Adipocyte (in vitro differentiated cells): ENCODE data around the gene SFSWAP.
"Not testable (repeated sequence)": the region's sequence is repeated elsewhere in the genome, so short reads cannot be mapped to it uniquely, and the experiment has no call there.

Experiments used
- DNase-seq: peaks from one replicate; pipeline ENCODE4 v3.0.0-alpha.2; 2015; ENCODE audit warnings: low read depth
- H3K27me3 ChIP-seq: replicated peaks from 2 replicates; pipeline ENCODE4 v1.7.0; 2013; ENCODE audit warnings: mild to moderate bottlenecking, low read length, moderate library complexity; ENCODE audit not compliant: control insufficient read depth, insufficient read depth
- H3K36me3 ChIP-seq: 2 replicates; pipeline ENCODE4 v1.7.0; 2013; ENCODE audit warnings: low read length, mild to moderate bottlenecking, moderate library complexity; ENCODE audit not compliant: control insufficient read depth, insufficient read depth, severe bottlenecking
- H3K4me1 ChIP-seq: 2 replicates; pipeline ENCODE4 v1.7.0; 2013; ENCODE audit warnings: mild to moderate bottlenecking, low read length, moderate library complexity; ENCODE audit not compliant: control insufficient read depth, insufficient read depth
- H3K4me3 ChIP-seq: 2 replicates; pipeline ENCODE4 v1.7.0; 2013; ENCODE audit warnings: mild to moderate bottlenecking, low read length, moderate library complexity
- H3K9ac ChIP-seq: 2 replicates; pipeline ENCODE4 v1.7.0; 2013; ENCODE audit warnings: mild to moderate bottlenecking, low read length, moderate library complexity
- H3K9me3 ChIP-seq: 2 replicates; pipeline ENCODE4 v1.7.0; 2013; ENCODE audit warnings: mild to moderate bottlenecking, low read length, moderate library complexity; ENCODE audit not compliant: control insufficient read depth

SFSWAP gene

DNA sequence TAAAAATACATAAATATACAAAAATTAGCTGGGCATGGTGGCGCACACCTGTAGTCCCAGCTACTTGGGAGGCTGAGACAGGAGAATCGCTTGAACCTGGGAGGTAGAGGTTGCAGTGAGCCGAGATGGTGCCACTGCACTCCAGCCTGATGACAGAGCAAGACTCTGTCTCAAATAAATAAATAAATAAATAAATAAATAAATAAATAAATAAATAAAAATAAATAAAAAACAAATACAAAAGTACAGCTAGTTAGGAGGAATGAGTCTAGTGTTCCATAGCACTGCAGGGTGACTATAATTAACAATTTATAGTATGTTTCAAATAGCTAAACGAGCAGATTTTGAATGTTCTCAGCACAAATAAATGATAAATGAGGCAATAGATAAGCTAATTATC is 4.2 kb upstream of the SFSWAP start:
- DNase-seq, H3K4me1 ChIP-seq, H3K4me3 ChIP-seq, H3K27me3 ChIP-seq, H3K36me3 ChIP-seq, H3K9ac ChIP-seq: not testable (repeated sequence)
- H3K9me3 ChIP-seq, result peaks cover 25% of the 10 kb centered on the region

DNA sequence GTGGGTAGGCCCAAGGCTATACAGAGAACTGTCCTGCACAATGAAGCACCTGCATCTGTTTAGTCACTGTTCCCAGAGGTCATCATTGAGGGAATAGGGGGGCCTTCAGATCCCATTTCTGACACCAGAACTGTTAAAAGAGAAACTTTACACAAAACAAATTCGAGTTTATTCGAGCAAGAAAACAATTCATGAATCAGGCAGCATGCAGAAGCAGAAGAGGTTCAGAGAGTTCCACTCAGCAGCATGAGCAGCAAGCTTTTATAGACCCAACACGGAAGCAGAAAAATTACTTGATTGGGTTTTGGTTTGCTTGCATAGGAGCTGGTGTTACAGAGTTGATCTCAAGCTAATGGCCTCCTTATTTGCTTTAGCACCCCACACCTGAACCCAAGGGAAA is 1.7 kb upstream of the SFSWAP start:
- H3K9ac ChIP-seq, result no peak overlapping the region
- H3K27me3 ChIP-seq, result no peaks in the 10 kb centered on the region
- H3K4me3 ChIP-seq, result no peak overlapping the region
- DNase-seq, result no peak
- peaks cover 13% of the 10 kb centered on the region for H3K9me3 ChIP-seq
- H3K36me3 ChIP-seq, result peaks cover 5% of the 10 kb centered on the region
- H3K4me1 ChIP-seq, result peaks cover 19% of the 10 kb centered on the region

DNA sequence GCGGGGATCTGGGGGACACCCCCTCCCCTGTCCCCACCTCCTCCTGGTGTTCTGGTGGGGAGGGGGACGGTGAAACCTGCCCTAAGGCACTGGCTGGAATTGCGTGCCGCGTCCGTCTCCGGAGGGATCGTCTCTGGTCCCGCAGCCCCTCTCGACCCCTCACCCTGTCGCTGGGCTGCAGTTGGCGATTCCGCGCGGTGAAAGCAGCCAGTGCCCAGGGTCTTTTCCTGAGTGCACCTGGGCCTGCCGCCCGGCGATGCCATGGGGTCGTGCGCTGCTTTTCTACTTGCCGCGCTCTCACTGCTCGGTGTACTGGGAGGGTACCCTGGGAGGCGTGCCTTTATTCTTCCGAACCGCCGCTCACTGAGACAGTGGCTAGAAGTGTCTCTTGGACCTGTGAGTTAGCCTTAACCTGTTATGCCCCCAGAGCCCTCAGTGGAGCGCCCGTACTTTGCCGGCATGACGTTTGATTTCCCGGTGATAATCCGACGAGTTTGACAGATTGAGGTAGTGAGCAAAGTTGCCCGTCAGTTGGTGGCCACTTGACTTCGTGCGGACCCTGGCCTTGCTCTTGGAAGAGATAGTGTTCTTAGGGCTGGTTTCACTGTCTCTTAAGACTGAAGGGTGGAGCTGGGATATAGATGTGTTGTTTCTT is 788 bp downstream of the SFSWAP start:
- H3K27me3 ChIP-seq, result no peaks in the 10 kb centered on the region
- H3K36me3 ChIP-seq, result peaks cover 29% of the 10 kb centered on the region
- H3K4me3 ChIP-seq, result peak overlapping the region; percentile 99
- no peaks in the 10 kb centered on the region for H3K9me3 ChIP-seq
- peak overlapping the region; percentile 91 for H3K9ac ChIP-seq
- peak; percentile 19 for DNase-seq
- H3K4me1 ChIP-seq, result peaks cover 19% of the 10 kb centered on the region

- H3K9ac ChIP-seq, result no peak overlapping the region
- DNase-seq, result no peak
- H3K4me3 ChIP-seq, result no peak overlapping the region
- H3K27me3 ChIP-seq, result no peaks in the 10 kb centered on the region
- H3K4me1 ChIP-seq, result peaks cover 19% of the 10 kb centered on the region
- peaks cover 46% of the 10 kb centered on the region for H3K36me3 ChIP-seq
- H3K9me3 ChIP-seq, result no peaks in the 10 kb centered on the region
Observed at GRCh38 chr12:131713349-131713748, 2.5 kb downstream of the SFSWAP start.

GRCh38 chr12:131714759-131715158 is 3.9 kb downstream of the SFSWAP start:
- peaks cover 24% of the 10 kb centered on the region for H3K4me1 ChIP-seq
- H3K4me3 ChIP-seq, result no peak overlapping the region
- peaks cover 60% of the 10 kb centered on the region for H3K36me3 ChIP-seq
- no peak for DNase-seq
- no peaks in the 10 kb centered on the region for H3K27me3 ChIP-seq
- H3K9me3 ChIP-seq, result no peaks in the 10 kb centered on the region
- no peak overlapping the region for H3K9ac ChIP-seq

GRCh38 chr12:131716282-131716681 is 5.4 kb downstream of the SFSWAP start:
- peaks cover 75% of the 10 kb centered on the region for H3K36me3 ChIP-seq
- no peaks in the 10 kb centered on the region for H3K27me3 ChIP-seq
- H3K9ac ChIP-seq, result no peak overlapping the region
- DNase-seq, result no peak
- H3K4me1 ChIP-seq, result peaks cover 20% of the 10 kb centered on the region
- H3K4me3 ChIP-seq, result no peak overlapping the region
- H3K9me3 ChIP-seq, result no peaks in the 10 kb centered on the region

GRCh38 chr12:131720241-131720640 is 9.4 kb downstream of the SFSWAP start:
- peaks cover 81% of the 10 kb centered on the region for H3K36me3 ChIP-seq
- H3K27me3 ChIP-seq, result no peaks in the 10 kb centered on the region
- H3K4me1 ChIP-seq, result peaks cover 11% of the 10 kb centered on the region
- DNase-seq, result no peak
- H3K4me3 ChIP-seq, result no peak overlapping the region
- H3K9me3 ChIP-seq, result no peaks in the 10 kb centered on the region
- no peak overlapping the region for H3K9ac ChIP-seq

DNA sequence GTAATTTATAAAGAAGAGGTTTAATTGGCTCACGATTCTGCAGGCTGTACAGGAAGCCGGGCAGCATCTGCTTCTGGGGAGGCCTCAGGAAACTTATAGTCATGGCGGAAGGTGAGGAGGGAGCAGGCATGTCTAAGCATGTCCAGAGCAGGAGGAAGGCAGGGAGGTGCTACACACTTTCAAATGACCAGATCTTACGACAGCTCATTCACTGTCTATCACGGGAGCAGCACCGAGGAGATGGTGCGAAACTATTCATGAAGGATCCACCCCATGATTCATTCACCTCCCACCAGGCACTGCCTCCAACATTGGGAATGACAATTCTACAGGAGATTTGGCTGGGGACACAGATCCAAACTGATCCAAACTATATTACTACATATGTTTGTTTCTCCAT is 10.0 kb downstream of the SFSWAP start:
- Histone ChIP-seq H3K4me3 (no peak overlapping the region), H3K9me3 (no peaks in the 10 kb centered on the region), H3K4me1 (peaks cover 11% of the 10 kb centered on the region), H3K36me3 (peaks cover 81% of the 10 kb centered on the region), H3K9ac (no peak overlapping the region), H3K27me3 (no peaks in the 10 kb centered on the region)
- DNase-seq, result no peak

GRCh38 chr12:131721548-131721947 is 10.7 kb downstream of the SFSWAP start:
- Histone ChIP-seq H3K4me3 (no peak overlapping the region), H3K27me3 (no peaks in the 10 kb centered on the region), H3K36me3 (peaks cover 77% of the 10 kb centered on the region), H3K9ac (no peak overlapping the region), H3K4me1 (peaks cover 11% of the 10 kb centered on the region), H3K9me3 (no peaks in the 10 kb centered on the region)
- DNase-seq, result no peak

DNA sequence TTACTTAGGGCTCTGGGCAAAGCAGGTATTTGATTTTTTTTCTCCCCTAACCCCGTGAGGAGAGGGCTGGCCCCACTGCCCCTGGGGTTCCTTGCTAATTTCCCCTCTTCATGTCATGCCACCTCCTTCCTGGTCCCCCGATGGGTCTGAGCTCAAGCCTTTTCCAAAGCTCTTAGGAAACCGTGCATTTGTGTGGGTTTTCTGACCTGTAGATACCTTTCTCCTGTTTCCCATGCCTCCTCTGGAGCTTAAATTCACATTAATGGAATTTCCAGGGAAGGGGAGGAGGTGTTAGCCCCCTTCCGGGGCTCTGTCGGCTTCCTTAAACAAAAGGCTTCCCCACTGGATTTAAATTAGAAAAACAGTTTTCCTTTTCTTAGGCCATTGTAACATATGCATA is 12.6 kb downstream of the SFSWAP start:
- DNase-seq, result no peak
- H3K9ac ChIP-seq, result no peak overlapping the region
- H3K9me3 ChIP-seq, result no peaks in the 10 kb centered on the region
- H3K36me3 ChIP-seq, result peaks cover 77% of the 10 kb centered on the region
- H3K4me3 ChIP-seq, result no peak overlapping the region
- no peaks in the 10 kb centered on the region for H3K27me3 ChIP-seq
- H3K4me1 ChIP-seq, result peaks cover 9% of the 10 kb centered on the region

GRCh38 chr12:131724534-131724933 is 13.6 kb downstream of the SFSWAP start:
- H3K36me3 ChIP-seq, result peaks cover 77% of the 10 kb centered on the region
- DNase-seq, result no peak
- H3K27me3 ChIP-seq, result no peaks in the 10 kb centered on the region
- H3K9me3 ChIP-seq, result no peaks in the 10 kb centered on the region
- H3K9ac ChIP-seq, result no peak overlapping the region
- peaks cover 6% of the 10 kb centered on the region for H3K4me1 ChIP-seq
- H3K4me3 ChIP-seq, result no peak overlapping the region

DNA sequence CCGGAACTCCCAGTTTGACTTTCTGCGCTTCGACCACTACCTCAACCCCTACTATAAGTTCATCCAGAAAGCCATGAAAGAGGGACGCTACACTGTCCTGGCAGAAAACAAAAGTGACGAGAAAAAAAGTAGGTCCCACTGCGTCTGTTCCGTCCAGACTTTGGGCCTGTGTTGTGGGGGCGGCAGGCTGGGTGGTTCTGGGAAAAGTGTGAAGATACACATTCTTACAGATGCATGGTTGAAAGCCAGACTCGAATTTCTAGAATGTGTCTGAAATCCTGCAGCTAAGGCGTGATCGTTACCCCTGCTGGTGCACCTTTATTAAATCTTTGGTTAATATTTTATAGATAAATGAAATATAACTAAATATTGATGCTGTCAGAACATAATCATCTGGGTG is 14.6 kb downstream of the SFSWAP start:
- no peak overlapping the region for H3K4me3 ChIP-seq
- no peak overlapping the region for H3K9ac ChIP-seq
- H3K4me1 ChIP-seq, result peaks cover 6% of the 10 kb centered on the region
- no peak for DNase-seq
- no peaks in the 10 kb centered on the region for H3K9me3 ChIP-seq
- no peaks in the 10 kb centered on the region for H3K27me3 ChIP-seq
- peaks cover 77% of the 10 kb centered on the region for H3K36me3 ChIP-seq
